Kidney capillary endothelial cell (primary cell): ENCODE results near the gene ADCK2.
"Not testable (repeated sequence)": the region's sequence is repeated elsewhere in the genome, so short reads cannot be mapped to it uniquely, and the experiment has no call there.

Experiments used
- DNase-seq: peaks from one replicate; pipeline ENCODE4 v3.0.0-alpha.2; 2018; ENCODE audit warnings: low spot score

ADCK2 gene

DNA sequence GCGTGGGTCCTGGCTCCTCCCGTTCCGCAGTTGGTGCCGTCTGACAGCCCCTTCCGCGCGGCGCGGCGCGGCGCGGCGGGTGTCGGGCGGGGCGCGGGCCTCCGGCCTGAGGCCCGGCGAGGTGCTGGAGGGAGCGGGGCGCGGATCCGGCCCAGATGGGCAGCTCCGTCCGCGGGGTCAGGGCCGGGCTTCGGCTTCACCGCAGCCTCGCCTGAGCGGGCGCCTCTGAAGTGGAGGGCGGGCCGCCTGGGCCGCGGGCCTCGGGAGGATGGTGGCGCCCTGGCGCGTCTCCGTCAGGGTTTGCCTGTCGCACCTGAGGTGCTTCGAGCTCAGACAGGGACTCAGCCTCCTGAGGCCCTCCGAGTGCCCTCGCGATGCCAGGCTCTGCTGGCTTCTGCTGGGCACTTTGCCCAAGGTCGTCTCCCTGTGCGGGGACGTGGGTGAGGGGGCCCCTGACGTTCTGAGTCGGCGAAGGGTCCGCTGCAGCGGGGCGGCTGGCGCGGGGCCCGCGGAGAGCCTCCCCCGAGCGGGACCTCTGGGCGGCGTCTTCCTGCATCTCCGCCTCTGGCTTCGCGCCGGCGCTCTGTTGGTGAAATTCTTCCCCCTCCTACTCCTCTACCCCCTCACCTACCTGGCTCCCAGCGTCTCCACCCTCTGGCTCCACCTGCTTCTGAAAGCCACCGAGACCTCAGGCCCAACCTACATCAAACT lies 473 bp downstream of the ADCK2 start:
- DNase-seq: no peak

DNA sequence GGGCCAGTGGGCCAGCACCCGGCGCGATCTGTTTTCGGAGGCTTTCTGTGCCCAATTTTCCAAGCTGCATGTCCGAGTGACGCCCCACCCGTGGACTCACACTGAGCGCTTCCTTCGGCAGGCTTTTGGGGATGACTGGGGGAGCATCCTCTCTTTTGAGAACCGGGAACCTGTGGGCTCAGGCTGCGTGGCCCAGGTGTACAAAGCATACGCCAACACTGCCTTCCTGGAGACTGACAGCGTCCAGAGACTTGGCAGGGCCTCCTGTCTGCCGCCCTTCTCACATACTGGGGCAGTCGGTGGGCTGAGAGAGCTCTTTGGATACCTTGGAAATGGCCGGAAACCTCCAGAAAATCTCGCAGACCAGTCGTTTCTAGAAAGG lies 1.0 kb downstream of the ADCK2 start:
- DNase-seq: no peak

DNA sequence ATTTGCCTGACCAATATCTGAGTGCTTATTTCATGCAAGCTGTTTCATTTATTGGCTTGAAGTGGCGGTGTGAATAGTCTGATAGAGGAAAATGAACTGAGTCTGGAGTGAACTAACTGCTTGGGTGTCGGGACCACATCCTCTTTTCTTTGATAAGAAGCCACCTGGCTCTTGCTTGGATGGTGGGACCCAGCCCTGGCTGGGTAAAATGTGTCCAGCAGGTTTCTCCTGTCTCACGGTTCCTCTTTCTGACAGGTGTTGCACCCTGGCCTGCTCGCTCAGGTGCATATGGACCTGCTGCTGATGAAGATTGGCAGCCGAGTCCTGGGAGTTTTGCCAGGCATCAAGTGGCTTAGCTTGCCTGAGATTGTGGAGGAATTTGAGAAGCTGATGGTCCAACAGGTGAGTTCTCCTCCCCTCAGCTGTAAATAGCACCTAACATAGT lies 1.6 kb downstream of the ADCK2 start:
- no peak for DNase-seq

DNA sequence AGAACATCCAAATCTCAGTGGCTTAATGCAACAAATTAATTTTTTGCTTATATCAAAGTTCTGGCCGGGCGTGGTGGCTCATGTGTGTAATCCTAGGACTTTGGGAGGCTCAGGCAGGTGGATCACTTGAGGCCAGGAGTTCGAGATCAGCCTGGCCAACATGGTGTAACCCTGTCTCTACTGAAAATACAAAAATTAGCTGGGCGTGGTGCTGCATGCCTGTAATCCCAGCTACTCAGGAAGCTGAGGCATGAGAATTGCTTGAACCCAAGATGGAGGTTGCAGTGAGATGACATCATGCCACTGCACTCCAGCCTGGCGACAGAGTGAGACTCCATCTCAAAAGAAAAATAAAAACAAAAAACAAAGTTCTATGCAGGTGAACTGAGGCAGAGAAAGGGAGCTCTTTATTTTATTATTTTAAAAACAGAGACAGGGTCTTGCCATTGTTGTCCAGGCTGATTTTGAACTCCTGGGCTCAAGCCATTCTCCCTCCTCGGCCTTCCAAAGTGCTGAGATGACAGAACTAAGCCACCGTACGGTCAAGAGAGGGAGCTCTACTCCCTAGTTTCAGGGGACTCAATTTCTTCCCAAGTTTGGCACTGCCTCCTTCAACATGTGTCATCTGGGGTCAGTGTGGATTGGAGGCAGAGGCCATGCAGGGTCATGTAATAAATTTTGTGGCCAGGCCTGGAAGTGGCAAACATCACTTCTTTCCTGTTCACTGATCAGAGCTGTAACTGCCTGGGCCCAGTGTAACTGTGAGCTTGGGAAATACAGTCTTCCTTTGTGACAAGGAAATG lies 2.4 kb downstream of the ADCK2 start:
- peak; percentile 57 for DNase-seq

DNA sequence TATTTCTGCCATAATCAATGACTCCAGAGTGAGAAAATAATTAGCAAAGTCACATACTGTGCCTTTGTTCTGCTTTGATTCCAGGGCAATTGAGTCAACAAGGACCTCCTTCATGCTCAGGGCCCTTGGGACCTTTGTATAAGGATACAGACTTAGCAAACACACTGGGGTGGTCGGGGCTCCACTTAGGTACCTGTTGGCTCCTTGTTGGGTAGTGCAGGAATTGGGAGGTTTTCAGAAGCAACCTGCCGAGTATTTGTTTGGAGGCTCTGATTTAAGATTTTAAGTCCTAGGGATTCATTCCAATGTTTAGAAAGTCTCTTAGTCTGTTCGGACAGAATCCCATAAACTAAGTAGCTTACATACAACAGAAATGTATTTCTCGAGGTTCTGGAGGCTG lies 3.0 kb downstream of the ADCK2 start:
- DNase-seq: no peak

DNA sequence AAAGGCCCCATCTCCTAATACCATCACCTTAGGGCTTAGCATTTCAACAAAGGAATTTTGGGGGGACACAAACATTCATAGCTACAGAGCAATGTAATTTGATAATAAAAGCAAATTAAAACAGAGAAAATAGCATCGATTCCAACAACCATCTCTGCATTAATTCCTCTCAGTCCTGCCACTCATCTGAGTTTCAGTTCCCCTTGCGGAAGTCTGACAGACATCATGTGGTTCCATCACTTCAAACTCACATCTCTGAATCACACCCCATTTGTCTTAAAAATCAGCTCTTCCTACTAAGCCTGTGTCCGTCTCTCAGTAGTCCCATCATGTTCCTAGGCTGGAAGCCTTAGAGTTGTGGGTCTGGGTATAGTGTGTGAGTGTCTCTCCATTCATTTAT lies 3.6 kb downstream of the ADCK2 start:
- DNase-seq: no peak

DNA sequence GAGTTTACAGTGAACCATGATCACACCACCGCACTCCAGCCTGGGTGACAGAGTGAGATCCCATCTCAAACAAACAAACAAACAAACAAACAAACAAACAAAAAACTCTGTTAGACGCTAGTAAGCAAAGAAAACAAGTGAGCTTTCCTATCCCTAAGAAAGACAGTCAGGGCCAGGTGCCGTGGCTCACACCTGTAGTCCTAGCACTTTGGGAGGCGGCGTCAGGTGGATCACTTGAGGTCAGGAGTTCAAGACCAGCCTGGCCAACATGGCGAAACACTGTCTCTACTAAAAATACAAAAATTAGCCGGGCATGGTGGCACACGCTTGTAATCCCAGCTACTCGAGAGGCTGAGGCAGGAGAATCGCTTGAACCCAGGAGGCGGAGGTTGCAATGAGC lies 4.2 kb downstream of the ADCK2 start:
- not testable (repeated sequence) for DNase-seq

DNA sequence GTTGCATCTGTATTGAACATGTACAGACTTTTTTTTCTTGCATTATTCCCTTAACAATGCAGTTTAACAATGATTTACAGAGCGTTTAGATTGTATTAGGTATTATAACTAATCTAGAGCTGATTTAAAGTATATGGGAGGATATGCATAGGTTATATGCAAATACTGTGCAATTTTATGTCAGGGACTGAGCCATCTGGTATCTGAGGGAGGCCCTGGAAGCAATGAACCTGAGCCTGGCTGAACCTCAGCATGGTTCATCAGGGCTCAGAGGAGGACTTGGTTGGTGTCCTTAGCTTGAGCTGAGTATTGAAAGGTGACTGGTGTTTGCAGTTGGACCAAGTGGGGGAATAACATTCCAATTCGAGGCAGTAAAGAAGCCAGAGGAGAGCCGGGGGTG lies 4.8 kb downstream of the ADCK2 start:
- no peak for DNase-seq

DNA sequence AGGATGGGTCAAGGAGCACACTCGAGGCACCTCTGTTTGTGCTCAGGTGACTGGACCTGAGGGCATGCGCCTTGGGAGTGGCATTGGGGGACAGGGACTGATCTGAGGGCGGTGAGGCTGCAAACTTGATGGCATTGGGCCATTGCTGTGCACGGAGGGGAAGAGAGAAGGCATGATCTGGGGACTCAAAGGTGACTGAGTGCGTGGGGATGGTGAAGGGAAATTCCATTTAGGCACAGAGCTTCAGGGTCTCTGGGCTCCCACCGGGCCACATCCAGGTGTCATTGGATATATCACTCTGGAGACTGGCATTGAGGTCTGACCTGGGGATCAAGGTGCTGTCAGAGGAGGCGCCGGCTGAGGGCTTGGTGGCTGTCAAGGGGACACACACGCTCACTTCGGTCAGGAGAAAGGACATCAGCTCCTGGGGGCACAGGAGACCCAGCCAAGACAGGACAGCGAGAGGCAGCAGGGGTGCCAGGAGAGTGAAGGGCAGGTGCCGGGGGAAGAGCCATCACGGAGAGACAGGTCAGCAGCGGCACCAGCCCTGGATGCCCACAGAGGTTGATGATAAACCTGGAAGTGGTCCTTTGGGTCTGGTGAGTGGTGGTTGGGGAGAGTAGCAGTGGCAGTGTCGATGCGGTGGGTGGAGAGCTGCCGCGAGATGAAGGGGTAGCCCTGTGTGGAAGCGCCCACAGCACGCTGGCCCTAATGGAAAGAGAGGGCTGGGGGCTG lies 5.5 kb downstream of the ADCK2 start:
- no peak for DNase-seq

DNA sequence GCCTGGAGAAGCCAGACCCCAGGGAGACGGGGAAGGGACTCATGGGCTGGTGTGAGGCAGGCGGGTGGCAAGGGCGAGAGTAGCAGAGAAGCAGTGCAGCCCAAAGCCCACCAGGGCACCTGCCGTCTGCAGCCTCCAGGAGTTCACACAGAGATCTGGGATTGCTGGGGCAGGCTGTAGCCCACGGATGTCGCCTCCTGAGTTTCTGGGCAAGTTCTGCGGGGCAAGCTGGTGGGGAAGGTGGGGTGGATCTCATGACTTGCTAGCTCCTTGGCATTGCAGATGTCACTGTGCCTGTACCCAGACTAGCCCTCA lies 6.0 kb downstream of the ADCK2 start:
- DNase-seq: no peak

DNA sequence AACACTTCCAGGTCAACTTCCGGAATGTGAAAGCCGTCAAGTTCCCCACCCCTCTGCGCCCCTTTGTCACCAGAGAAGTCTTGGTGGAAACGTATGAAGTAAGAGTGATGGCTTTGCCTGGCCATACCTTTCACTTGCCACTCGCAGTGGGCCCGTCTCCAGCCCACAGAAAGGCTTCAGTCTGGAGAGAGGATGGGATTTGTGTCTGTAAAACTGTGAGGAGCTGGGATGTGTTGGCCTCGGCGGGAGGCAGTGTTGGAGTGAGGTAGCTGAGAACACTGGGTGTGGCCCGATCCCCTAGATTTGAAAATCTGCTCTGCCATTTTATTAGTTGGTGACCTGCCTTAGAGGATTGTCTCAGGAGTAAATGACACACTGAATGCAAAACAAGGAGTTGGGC lies 6.4 kb downstream of the ADCK2 start:
- DNase-seq: no peak

DNA sequence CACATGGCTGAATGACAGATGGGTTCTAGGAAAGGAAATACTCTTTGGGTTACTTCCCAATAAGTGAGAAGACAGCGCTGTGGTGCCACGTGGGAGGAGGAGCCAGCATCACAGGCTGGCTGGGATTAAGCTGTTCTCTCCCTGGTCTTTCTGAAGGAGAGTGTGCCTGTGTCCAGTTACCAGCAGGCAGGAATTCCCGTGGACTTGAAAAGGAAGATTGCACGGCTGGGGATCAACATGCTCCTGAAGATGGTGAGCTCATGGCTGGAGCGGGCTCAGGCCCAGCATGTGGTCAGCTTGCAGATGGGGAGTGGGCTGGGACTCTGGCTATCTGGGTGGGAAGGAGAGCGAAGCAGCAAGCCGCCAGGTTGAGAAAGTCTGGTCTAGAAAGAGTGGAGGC lies 8.1 kb downstream of the ADCK2 start:
- no peak for DNase-seq

DNA sequence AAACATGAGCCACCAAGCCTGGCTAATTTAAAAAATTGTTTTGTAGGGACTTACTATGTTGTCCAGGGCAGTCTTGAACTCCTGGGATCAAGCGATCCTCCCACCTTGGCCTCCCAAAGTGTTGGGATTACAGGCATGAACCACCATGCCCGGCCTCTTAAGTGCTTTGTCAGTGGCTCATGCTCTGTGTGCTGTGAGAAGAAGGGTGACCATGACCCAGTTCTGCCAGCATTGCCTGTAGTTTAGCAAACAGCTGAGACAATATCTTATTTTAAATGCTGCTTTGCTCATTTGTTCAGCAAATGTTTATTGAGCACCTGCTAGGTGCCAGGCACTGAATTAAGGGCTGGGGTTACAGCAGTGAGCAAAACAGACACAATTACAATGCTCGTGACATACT lies 9.0 kb downstream of the ADCK2 start:
- no peak for DNase-seq

DNA sequence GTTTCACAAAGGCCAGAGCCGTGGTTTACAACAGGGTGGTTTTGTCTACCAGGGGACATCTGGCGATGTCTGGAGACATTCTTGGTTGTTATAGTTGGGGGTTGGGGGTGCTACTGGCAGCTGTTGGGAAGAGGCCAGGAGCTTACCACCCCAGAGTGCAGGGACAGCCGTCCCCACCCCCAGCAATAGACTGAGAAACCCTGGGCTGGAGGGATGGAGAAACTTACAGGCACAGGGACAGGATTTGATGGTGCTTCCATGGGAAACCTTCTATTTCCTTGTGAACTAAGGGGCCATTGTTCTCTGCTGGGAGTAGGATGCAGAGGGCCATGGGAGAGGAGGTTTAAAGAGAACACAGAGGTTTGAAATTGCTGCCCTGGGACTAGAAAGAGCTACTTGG lies 10.9 kb downstream of the ADCK2 start:
- no peak for DNase-seq

DNA sequence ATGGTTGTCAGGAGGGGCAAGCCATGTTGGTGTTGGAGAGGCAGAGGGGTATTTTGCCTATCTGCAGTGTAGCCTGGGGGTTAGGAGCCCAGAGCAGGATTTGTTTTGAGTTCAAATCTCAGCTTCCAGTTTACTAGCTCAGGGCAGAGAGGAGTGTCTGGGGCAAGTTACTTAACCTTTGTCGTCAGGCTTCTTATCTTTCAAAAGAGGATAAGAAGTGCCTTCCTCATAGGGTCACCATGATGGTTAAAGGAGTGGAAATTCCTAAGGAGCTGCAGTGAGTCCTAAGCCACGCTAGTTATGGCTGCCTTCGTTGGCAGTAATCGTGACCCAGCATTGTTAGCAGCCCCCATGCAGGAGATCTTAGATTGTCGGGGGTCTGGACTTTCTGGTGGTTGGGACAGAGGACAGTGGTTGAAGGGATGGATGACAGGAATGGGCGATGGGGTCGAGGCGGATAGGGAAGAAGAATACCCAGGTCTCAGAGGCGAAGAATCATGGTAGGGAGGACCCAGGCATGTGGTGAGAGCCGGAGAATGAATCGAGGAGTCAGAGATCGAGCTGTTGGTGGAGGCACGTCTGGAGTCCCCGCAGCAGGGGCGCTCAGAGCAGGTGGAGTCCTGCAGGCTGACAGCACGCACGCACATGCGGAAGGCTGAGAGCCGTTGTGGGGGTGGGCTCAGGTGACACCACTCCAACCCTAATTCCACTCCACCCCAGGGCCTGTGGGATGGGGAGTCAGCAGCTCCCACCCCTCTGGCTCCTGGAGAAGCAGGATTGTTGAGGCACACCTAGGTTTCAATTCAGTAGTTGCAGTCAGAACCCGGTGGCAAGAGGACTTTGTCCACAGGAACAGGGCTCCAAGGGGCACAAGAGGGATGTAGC lies 11.6 kb downstream of the ADCK2 start:
- no peak for DNase-seq

DNA sequence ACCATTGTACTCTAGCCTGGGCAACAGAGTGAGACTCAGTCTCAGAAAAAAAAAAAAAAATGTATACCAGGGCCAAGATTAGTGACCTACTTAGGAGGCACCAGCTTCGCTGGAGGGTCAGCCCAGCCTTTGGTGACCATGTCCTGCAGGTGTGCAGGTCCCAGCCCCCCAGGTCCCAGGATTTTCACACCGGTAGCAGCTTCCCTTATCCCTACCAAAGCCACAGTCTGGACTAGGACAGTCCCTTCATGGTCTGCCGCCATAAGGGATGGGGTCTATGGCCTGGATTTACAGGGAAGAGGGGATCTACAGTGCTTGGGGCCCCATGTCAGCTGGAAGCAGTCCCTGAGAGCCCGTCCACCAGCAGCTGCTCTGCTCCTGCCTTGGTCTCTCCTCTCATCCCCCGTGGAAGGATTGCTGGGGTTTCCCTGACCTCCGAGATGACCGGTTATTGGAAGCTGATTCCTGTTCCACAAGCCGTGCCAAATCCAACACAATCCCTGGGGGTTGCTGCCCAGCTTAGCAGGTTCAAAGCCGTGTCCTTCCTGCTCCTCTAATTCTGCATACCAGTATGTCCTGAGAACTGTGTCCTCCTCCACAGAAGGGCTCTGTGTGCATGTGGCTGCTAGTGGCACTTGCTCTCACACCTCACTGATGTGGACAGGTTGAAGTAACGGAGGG lies 12.8 kb downstream of the ADCK2 start:
- DNase-seq: no peak

DNA sequence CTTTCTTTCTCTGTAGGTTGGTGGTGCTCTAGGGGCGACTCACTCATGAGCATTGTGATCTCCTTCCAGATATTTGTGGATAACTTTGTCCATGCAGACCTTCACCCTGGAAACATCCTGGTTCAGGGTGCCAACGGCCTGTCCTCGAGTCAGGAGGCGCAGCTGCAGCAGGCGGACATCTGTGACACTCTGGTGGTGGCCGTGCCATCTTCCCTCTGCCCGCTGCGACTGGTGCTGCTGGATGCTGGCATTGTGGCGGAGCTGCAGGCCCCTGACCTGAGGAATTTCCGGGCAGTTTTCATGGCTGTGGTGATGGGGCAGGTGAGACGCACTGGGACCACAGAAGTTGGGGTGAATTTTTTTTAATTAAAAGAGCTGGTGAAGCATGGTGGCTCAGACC lies 14.2 kb downstream of the ADCK2 start:
- DNase-seq: no peak

DNA sequence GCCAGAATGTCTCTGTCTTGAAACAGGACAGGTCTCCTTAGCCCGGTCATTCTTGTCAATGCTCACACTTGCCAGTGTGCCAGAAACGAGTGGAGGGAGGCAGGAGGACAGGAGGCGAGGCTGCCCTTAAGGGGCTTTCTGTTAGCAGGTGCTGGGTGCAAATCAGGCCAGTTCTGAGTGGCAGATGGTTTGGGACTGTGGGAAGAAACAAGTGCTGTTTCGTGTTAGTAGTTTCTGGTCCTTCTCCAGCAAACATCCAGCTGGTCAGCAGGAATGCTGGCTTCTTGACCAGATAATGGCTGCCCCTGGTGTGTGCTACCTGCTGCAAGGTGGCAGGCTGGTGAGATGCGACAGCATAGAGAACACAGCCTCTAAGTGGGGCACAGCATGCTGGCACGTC lies 15.6 kb downstream of the ADCK2 start:
- no peak for DNase-seq

DNA sequence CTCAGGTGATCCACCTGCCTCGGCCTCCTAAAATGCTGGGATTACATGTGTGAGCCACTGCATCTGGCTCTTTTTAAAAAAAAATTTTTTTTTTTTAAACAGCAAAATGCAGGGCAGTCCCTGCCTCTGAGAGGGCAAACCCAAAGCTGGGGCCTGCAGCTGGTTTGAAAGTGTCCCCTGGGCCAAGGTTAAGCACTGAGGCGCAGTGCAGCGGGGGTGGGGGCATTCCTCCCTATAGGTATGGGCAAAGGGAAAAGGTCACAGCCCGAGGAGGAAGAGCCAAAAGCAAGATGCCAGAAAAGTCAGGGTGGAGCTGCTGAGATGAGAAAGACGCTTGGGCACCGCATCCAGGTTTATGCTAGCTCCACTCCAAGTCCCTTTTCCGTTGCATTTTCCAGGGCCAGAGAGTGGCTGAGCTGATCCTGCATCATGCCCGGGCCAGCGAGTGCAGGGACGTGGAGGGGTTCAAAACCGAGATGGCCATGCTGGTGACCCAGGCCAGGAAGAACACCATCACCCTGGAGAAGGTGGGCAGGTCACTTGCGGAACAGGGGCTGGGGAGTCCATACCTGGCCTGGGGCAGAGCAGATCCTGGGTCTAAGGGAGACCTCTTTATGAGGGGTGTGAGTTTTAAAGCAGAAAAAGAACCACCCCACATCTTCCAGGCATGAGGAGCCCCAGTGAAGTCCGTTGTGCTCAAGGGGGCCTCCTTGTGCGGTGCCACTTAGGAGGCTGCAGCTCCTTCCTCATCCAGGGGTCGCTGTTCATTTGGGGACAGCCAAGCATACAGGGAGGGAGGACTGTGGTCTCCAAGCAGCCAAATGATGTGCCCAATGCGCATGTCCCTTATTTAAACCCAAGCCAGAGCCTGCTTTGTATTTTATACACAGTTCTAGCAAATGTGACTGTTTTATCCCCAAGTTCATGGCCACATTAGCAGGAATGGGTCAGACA lies 16.7 kb downstream of the ADCK2 start:
- no peak for DNase-seq

DNA sequence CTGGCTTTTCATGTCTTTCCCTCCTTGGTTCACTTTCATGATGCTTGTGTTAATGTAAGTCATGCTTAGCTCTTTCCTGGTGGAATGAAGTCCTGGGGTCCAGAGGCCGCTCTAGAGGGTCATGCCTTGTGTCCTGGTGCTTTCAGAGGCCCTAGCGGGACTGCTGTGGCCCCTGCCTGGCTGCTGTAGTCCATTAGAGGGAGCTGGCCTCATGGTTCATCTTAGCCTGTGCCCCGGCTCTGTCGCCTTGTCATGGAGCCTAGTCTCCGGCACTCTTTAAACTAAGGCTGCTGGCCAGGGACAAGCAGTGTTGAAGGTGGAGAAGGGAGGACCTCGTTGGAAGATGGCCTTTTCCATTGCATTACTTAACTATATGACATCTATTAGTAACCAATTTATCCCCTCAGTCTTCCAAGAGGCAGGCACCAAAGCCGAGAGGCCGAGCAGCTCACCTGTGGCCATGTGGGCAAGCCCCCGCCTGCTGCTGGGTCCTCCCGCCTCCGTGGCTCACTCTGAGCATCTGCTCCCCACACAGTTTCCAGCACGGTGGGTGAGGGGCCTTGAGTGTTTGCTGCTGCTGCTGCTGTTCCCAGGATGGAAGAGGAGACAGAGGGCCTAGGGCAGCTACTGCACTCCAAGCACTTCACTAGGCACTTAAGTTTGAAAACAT lies 18.8 kb downstream of the ADCK2 start:
- no peak for DNase-seq
